ENCODE data around the gene KLHL36. TPM values are rescaled to one million over a fixed set of nuclear protein-coding genes. Genes with fewer than 3 reads are reported as not detected.

The KLHL36 gene
- total RNA-seq, 1 experiment from 2014 or later = 36.7 TPM

DNA sequence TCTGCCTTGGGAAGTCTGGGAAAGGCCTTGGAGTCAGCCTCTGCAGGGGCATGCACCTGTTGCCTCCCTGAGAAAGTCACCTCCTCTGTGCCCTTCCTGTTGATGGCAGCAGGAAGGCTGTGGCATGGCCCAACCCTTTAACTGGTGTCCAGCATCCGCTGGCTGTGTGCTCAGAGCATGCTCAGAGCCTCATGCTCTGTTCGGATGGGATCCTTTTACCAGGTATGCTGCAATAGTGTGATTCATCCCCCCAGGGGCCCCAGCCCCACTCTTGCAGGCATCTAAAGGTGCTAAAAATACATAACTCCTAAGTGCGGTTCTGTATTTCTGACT is 24.9 kb downstream of the KLHL36 start:
- H3K4me1 ChIP-seq (ENCODE audit: insufficient read depth, low read length) = peaks cover 8% of the 10 kb centered on the region; the same call in 1 of the 2 replicates
- H3K27me3 ChIP-seq (ENCODE audit: insufficient read depth, low read length) = no peaks in the 10 kb centered on the region
- H3K4me2 ChIP-seq (ENCODE audit: insufficient read depth, insufficient read length, low read length) = no peak overlapping the region
- no peak overlapping the region for H3K4me3 Mint-ChIP-seq
- H3K36me3 Mint-ChIP-seq (ENCODE audit: insufficient read depth in 1 of 3, low read depth in 3 of 3) = no peaks in the 10 kb centered on the region
- no peaks in the 10 kb centered on the region for H3K9me3 ChIP-seq (ENCODE audit: control insufficient read depth, low read depth, low read length)
- TF ChIP-seq, protein P1, sequence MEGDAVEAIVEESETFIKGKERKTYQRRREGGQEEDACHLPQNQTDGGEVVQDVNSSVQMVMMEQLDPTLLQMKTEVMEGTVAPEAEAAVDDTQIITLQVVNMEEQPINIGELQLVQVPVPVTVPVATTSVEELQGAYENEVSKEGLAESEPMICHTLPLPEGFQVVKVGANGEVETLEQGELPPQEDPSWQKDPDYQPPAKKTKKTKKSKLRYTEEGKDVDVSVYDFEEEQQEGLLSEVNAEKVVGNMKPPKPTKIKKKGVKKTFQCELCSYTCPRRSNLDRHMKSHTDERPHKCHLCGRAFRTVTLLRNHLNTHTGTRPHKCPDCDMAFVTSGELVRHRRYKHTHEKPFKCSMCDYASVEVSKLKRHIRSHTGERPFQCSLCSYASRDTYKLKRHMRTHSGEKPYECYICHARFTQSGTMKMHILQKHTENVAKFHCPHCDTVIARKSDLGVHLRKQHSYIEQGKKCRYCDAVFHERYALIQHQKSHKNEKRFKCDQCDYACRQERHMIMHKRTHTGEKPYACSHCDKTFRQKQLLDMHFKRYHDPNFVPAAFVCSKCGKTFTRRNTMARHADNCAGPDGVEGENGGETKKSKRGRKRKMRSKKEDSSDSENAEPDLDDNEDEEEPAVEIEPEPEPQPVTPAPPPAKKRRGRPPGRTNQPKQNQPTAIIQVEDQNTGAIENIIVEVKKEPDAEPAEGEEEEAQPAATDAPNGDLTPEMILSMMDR (conservative IDR thresholded peaks at IDR 0.05) = no peak
- H2AFZ ChIP-seq (ENCODE audit: low read length) = no peak overlapping the region
- no peaks in the 10 kb centered on the region for H3K23me2 ChIP-seq (ENCODE audit: insufficient read length, low read depth, low read length, poor library complexity, severe bottlenecking)
- no peak overlapping the region for H2BK15ac ChIP-seq (ENCODE audit: low read depth, low read length)
- no peak overlapping the region for H3K9ac ChIP-seq (ENCODE audit: extremely low read depth, insufficient read length, low read length)
- no peak overlapping the region for H4K91ac ChIP-seq (ENCODE audit: insufficient read length, low read depth, low read length)
- H3K18ac ChIP-seq (ENCODE audit: insufficient read length, low read depth, low read length) = no peak overlapping the region
- no peak overlapping the region for H2BK12ac ChIP-seq (ENCODE audit: insufficient read length, low read depth, low read length)
- no peak overlapping the region for H3K14ac ChIP-seq (ENCODE audit: insufficient read depth, low read length)
- H3K27ac Mint-ChIP-seq = no peak overlapping the region
- no peak overlapping the region for H3K23ac ChIP-seq (ENCODE audit: insufficient read length, low read depth, low read length)
- no peak overlapping the region for H3K4ac ChIP-seq (ENCODE audit: low read depth, low read length)
- no CpG with 5 or more reads among the region's 3 CpGs for WGBS (ENCODE audit: extremely low coverage, insufficient read length, low lambda C conversion rate)
- peaks cover 0 to 3% of the 10 kb centered on the region in 2 experiments; a peak in 1 of 5 replicates for H3K9me3 Mint-ChIP-seq
- H3K79me1 ChIP-seq (ENCODE audit: insufficient read depth, low read depth, low read length, poor library complexity, severe bottlenecking) = no peaks in the 10 kb centered on the region
- no peak overlapping the region for H2BK120ac ChIP-seq (ENCODE audit: low read depth, low read length, poor library complexity, severe bottlenecking)
- H4K20me1 ChIP-seq (ENCODE audit: control insufficient read depth, insufficient read depth, insufficient read length) = no peaks in the 10 kb centered on the region
- no peak overlapping the region for H4K8ac ChIP-seq (replicated peaks; ENCODE audit: insufficient read length, low read depth, low read length)
- H3K4me1 Mint-ChIP-seq = peaks cover 18 to 19% of the 10 kb centered on the region in 2 experiments
- H2AK5ac ChIP-seq (ENCODE audit: insufficient read length, low read length) = no peak overlapping the region
- no peak overlapping the region for H3T11ph ChIP-seq (ENCODE audit: low read length)
- no peak overlapping the region for H3K56ac ChIP-seq (ENCODE audit: insufficient read length, low read depth, low read length)
- no peak overlapping the region for H2BK20ac ChIP-seq (ENCODE audit: low read depth, low read length, poor library complexity, severe bottlenecking)
- H3K27ac ChIP-seq (ENCODE audit: insufficient read length, low read depth, low read length) = no peak overlapping the region
- H3K27me3 Mint-ChIP-seq (ENCODE audit: low read depth) = peaks cover 8% of the 10 kb centered on the region
- H2BK5ac ChIP-seq (ENCODE audit: insufficient read length, low read length) = no peak overlapping the region
- no peak overlapping the region for H4K5ac ChIP-seq (ENCODE audit: insufficient read length, low read depth, low read length)
- no peaks in the 10 kb centered on the region for H3K79me2 ChIP-seq (ENCODE audit: insufficient read depth, low read length)
- DNase-seq = no peak
